ENCODE results near the gene AHCTF1. TPM values are rescaled to one million over a fixed set of nuclear protein-coding genes. Genes with fewer than 3 reads are reported as not detected.

AHCTF1 gene, protein sequence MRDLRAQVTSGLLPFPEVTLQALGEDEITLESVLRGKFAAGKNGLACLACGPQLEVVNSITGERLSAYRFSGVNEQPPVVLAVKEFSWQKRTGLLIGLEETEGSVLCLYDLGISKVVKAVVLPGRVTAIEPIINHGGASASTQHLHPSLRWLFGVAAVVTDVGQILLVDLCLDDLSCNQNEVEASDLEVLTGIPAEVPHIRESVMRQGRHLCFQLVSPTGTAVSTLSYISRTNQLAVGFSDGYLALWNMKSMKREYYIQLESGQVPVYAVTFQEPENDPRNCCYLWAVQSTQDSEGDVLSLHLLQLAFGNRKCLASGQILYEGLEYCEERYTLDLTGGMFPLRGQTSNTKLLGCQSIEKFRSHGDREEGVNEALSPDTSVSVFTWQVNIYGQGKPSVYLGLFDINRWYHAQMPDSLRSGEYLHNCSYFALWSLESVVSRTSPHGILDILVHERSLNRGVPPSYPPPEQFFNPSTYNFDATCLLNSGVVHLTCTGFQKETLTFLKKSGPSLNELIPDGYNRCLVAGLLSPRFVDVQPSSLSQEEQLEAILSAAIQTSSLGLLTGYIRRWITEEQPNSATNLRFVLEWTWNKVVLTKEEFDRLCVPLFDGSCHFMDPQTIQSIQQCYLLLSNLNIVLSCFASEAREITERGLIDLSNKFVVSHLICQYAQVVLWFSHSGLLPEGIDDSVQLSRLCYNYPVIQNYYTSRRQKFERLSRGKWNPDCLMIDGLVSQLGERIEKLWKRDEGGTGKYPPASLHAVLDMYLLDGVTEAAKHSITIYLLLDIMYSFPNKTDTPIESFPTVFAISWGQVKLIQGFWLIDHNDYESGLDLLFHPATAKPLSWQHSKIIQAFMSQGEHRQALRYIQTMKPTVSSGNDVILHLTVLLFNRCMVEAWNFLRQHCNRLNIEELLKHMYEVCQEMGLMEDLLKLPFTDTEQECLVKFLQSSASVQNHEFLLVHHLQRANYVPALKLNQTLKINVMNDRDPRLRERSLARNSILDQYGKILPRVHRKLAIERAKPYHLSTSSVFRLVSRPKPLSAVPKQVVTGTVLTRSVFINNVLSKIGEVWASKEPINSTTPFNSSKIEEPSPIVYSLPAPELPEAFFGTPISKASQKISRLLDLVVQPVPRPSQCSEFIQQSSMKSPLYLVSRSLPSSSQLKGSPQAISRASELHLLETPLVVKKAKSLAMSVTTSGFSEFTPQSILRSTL (N-terminal part only)
- 44.5 and 48.3 TPM in 2 replicates for total RNA-seq (2021; fragmentation: NEBNext Ultra II Directional; extraction: Animal tissue kit (Norgen Biotek cat#: 25700))
- polyA plus RNA-seq (2011; rRNA removed), result 5.4 and 7.9 TPM in 2 replicates
- 10.2 TPM for polyA plus RNA-seq (2011; cell fraction: cytosol; rRNA removed)
- polyA plus RNA-seq (2011; cell fraction: nucleus; rRNA removed), result 8.2 TPM
- 17.5 to 33.3 TPM (median 21.3 TPM) in 4 replicates for polyA plus RNA-seq (2012, experiment 1 of 2)
- polyA plus RNA-seq (2012, experiment 2 of 2), result 0.85 TPM
- polyA plus RNA-seq (2013, experiment 1 of 2), result 23.0 TPM
- polyA plus RNA-seq (2013, experiment 2 of 2), result 23.5 TPM
- polyA minus RNA-seq (2011; rRNA and poly(A)+ RNA removed), result 31.6 and 40.9 TPM in 2 replicates
- 25.5 TPM for polyA minus RNA-seq (2011; cell fraction: cytosol; rRNA and poly(A)+ RNA removed)
- 53.0 TPM for polyA minus RNA-seq (2011; cell fraction: nucleus; rRNA and poly(A)+ RNA removed)
- long read RNA-seq, experiment 1, full-length matches to known transcripts, result 1 of 34 reads
- long read RNA-seq, experiment 1, partial matches to known transcripts, result 25 of 34 reads
- long read RNA-seq, experiment 1, other reads (novel, unspliced or antisense), result 8 of 34 reads
- long read RNA-seq, experiment 2, partial matches to known transcripts, result 6 of 7 reads
- long read RNA-seq, experiment 2, other reads (novel, unspliced or antisense), result 1 of 7 reads

DNA sequence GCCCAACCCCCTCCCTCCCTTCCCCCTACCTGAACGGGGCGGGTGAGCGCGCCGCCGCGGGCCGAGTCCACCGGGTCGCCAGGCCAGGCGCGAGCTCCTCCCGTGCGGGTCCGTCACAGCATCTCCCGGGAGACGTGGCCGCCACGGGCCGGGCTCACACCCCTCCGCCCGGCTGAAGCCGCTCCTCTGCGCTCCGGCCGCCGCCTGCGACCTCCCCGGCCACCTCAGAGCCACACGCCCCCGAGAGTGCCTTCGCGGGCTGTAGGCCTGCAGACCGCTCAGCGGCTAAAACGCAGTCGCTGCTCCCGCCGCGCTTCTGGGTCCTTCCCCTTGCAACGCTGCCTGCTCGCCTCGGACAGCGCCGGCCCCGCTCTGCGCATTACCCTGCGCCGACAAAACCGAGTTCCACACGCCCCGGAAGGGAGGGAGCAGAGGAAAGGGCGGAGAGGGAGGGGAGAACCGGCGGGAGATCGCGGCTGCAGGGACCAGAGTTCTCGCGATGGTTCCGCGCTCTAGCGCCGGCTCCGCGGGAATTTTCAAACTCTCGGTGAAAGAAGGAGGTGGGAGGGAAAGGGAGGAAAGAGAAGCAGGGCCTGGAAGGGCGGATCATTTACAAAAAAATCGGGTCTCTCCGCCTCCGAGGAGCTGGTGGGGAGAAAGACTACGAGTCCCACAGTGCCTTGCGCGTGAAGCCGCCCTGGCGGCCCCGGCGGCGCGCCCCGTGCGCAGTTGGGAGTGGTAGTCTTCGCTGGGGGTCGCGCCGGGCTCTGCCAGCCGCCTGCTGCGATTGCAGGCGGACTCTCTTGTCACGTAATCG, at the start of gene AHCTF1:
AHCTF1 (minus strand) TSS at position 400 of the 817 bp plus-strand sequence. CDS start 13,578 bp downstream, outside the sequence.
- Histone ChIP-seq H4K8ac (ENCODE audit: extremely low read depth, insufficient read depth, low read length) (peak within 1 kb of the TSS; percentile 95), H2BK15ac (ENCODE audit: low read length) (no peak within 1 kb of the TSS), H3K9ac (replicated peaks in 1 of 4; ENCODE audit: extremely low read depth in 1 of 4, low read depth in 3 of 4, low read length in 3 of 4) (peak within 1 kb of the TSS; percentile 83 to 96 (median 94)), H3K23me2 (ENCODE audit: low read depth, low read length) (no peaks in the 10 kb centered on the region; the same call in 1 of the 2 replicates), H3K4me2 (ENCODE audit: insufficient read depth in 1 of 2, low read depth in 2 of 2, low read length in 2 of 2) (peak within 1 kb of the TSS; percentile 62 to 67), H3K36me3 (ENCODE audit: control insufficient read depth in 2 of 4, insufficient read depth in 4 of 4, low read length in 3 of 4) (peaks cover 0 to 3% (median 0%) of the 10 kb centered on the region in 4 experiments; a peak in 2 of 8 replicates), H4K91ac (replicated peaks; ENCODE audit: insufficient read length, low read length) (peak within 1 kb of the TSS; percentile 83), H2AFZ (ENCODE audit: low read length) (peak within 1 kb of the TSS; percentile 42; the same call in 1 of the 2 replicates), H3K79me1 (ENCODE audit: low read depth, low read length) (no peaks in the 10 kb centered on the region; the same call in 1 of the 2 replicates), H4K20me1 (replicated peaks in 1 of 2; ENCODE audit: control insufficient read depth in 1 of 2, insufficient read depth in 2 of 2, low read length in 2 of 2) (peaks cover 4 to 7% of the 10 kb centered on the region in 2 experiments), H3K4ac (replicated peaks; ENCODE audit: insufficient read length, low read depth, low read length) (no peak within 1 kb of the TSS), H3K27me3 (replicated peaks in 1 of 4; ENCODE audit: control insufficient read depth in 3 of 4, extremely low read depth in 1 of 4, insufficient read depth in 3 of 4, low read length in 3 of 4) (no peaks in the 10 kb centered on the region), H3K4me1 (replicated peaks in 1 of 4; ENCODE audit: control insufficient read depth in 3 of 4, insufficient read depth in 4 of 4, low read length in 3 of 4) (peaks cover 0 to 4% (median 0%) of the 10 kb centered on the region in 4 experiments; a peak in 2 of 7 replicates), H3K14ac (ENCODE audit: insufficient read length) (no peak within 1 kb of the TSS), H3K56ac (replicated peaks; ENCODE audit: insufficient read length, low read depth, low read length) (peak within 1 kb of the TSS; percentile 90), H2BK5ac (ENCODE audit: low read depth, low read length) (peak within 1 kb of the TSS; percentile 93), H3K18ac (ENCODE audit: extremely low read depth, low read length) (peak within 1 kb of the TSS; percentile 99), H3K4me3 (ENCODE audit: extremely low read depth in 1 of 4, insufficient read depth in 2 of 4, low read depth in 3 of 4, low read length in 4 of 4) (peak within 1 kb of the TSS; percentile 93 to 98 (median 96)), H4K5ac (ENCODE audit: insufficient read length, low read depth, low read length) (peak within 1 kb of the TSS; percentile 91), H2BK20ac (ENCODE audit: low read length) (no peak within 1 kb of the TSS), H2BK12ac (ENCODE audit: low read depth, low read length) (no peak within 1 kb of the TSS; the same call in 1 of the 2 replicates), H3K79me2 (ENCODE audit: control insufficient read depth in 1 of 2, insufficient read depth in 2 of 2, low read length in 2 of 2) (peaks cover 10 to 42% of the 10 kb centered on the region in 2 experiments), H2AK5ac (ENCODE audit: low read depth, low read length) (no peak within 1 kb of the TSS), H3K23ac (ENCODE audit: insufficient read length) (no peak within 1 kb of the TSS), H3K9me3 (ENCODE audit: insufficient read depth in 2 of 2, low read depth in 1 of 2, low read length in 1 of 2) (no peaks in the 10 kb centered on the region), H3K27ac (ENCODE audit: low read depth, low read length) (peak within 1 kb of the TSS; percentile 94), H2BK120ac (replicated peaks; ENCODE audit: low read depth, low read length) (no peak within 1 kb of the TSS)
- FAIRE-seq (no peak), DNase-seq (ENCODE audit: low read depth in 1 of 2, low spot score in 2 of 2) (peak; percentile 85 to 95)
- ChIA-PET CTCF (ENCODE audit: partially characterized antibody) (interaction anchor here (1.3 kb wide), 1 partner anchor 22 kb away, joined by 3 read pairs; no protein-coding TSS in a partner anchor), POLR2A (ENCODE audit: partially characterized antibody) (interaction anchor here (0.6 to 1.9 kb wide), 9 partner anchors 9 to 179 kb away, joined by 3 to 5 read pairs (median 4); partner anchors contain the start of gene ZNF695)
- WGBS, 2 experiments (ENCODE audit: extremely low coverage in 1 of 2, insufficient coverage in 1 of 2, insufficient read length in 1 of 2, insufficient replicate concordance in 2 of 2, low coverage in 1 of 2, low lambda C conversion rate in 2 of 2, missing lambda C conversion rate in 1 of 2), result 2% methylated on average over 67 of the region's 90 CpGs; no CpG with 5 or more reads in 1 of the 2 experiments
- peak; percentile 93 for TF ChIP-seq POLR2AphosphoS5 (IDR thresholded peaks at IDR 0.05; ENCODE audit: low read depth, low read length)
- 0 out of 2 replicates have a peak, but pooled peaks have one; percentile 56 for TF ChIP-seq SP1 (IDR thresholded peaks at IDR 0.05; ENCODE audit: low read depth, low read length)
